Measurements from ENCODE around the gene LARP6. TPM values are rescaled to one million over a fixed set of nuclear protein-coding genes. Genes with fewer than 3 reads are reported as not detected.
A peak's percentile ranks its signal among the peaks of the same experiment; 100 is the strongest.
"Not testable (repeated sequence)": the region's sequence is repeated elsewhere in the genome, so short reads cannot be mapped to it uniquely, and the experiment has no call there.

The LARP6 gene
- total and polyA plus RNA-seq, 5 donors from 2014 or later = not detected

GRCh38 chr15:70806992-70807712 is 46.8 kb downstream of the LARP6 start:
- Mint-ChIP-seq H3K4me3 (no peak overlapping the region), H3K27ac (no peak overlapping the region), H3K27me3 (peaks cover 8% of the 10 kb centered on the region), H3K9me3 (no peaks in the 10 kb centered on the region), H3K36me3 (no peaks in the 10 kb centered on the region), H3K4me1 (peaks cover 0 to 3% (median 1%) of the 10 kb centered on the region in 4 donors)
- no peaks in the 10 kb centered on the region for H3K9me3 ChIP-seq (ENCODE audit: control insufficient read depth in 2 of 2, low read length in 2 of 2)
- ATAC-seq (ENCODE audit: low read depth in 2 of 2) (no peak), DNase-seq (no peak)
- no peak overlapping the region for H3K4me3 ChIP-seq (ENCODE audit: low read depth, low read length)
- H3K36me3 ChIP-seq (ENCODE audit: control insufficient read depth, insufficient read depth, low read length) = no peaks in the 10 kb centered on the region
- no peaks in the 10 kb centered on the region for H3K4me1 ChIP-seq (ENCODE audit: control insufficient read depth, insufficient read depth, low read length, poor library complexity, severe bottlenecking)
- no peak overlapping the region for H3K27ac ChIP-seq (ENCODE audit: insufficient read depth, low read length, poor library complexity, severe bottlenecking)
- no peaks in the 10 kb centered on the region for H3K27me3 ChIP-seq (ENCODE audit: control insufficient read depth, insufficient read depth, low read length)

GRCh38 chr15:70804388-70804787 is 49.6 kb downstream of the LARP6 start:
- H3K36me3 Mint-ChIP-seq; H3K36me3 ChIP-seq (ENCODE audit: control insufficient read depth, insufficient read depth, low read length); H3K9me3 Mint-ChIP-seq; H3K4me3 ChIP-seq (ENCODE audit: low read depth, low read length); ATAC-seq (ENCODE audit: low read depth in 2 of 2); H3K4me3 Mint-ChIP-seq; H3K4me1 Mint-ChIP-seq; H3K27me3 ChIP-seq (ENCODE audit: control insufficient read depth, insufficient read depth, low read length); H3K27ac Mint-ChIP-seq; H3K4me1 ChIP-seq (ENCODE audit: control insufficient read depth, insufficient read depth, low read length, poor library complexity, severe bottlenecking); DNase-seq; H3K9me3 ChIP-seq (ENCODE audit: control insufficient read depth in 2 of 2, low read length in 2 of 2); H3K27me3 Mint-ChIP-seq; H3K27ac ChIP-seq (ENCODE audit: insufficient read depth, low read length, poor library complexity, severe bottlenecking): not testable (repeated sequence)

DNA sequence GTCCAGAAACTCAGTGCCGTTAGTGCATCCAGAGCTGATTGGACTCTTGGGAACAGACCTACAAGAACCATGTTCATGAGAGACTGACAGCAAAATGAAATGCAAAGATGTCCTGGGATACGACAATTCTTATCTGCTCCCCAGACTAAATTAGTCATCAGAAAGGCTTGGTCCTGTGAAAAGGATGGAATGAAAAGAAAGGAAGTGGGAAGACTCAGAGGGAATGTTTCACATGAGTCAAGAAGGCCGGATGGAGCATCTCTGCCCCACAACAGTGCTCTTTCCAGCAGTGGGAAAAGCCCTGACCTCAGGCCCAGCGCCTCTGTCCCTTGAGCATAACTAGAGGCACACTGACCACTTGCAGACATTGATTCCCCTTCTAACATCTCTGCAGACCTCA is 51.3 kb downstream of the LARP6 start:
- no peak for ATAC-seq (ENCODE audit: low read depth in 2 of 2)

GRCh38 chr15:70801109-70801508 is 52.8 kb downstream of the LARP6 start:
- no peaks in the 10 kb centered on the region for H3K9me3 Mint-ChIP-seq
- Histone ChIP-seq H3K4me1 (ENCODE audit: control insufficient read depth, insufficient read depth, low read length, poor library complexity, severe bottlenecking) (no peaks in the 10 kb centered on the region), H3K27ac (ENCODE audit: insufficient read depth, low read length, poor library complexity, severe bottlenecking) (no peak overlapping the region), H3K27me3 (ENCODE audit: control insufficient read depth, insufficient read depth, low read length) (peaks cover 2% of the 10 kb centered on the region), H3K9me3 (ENCODE audit: control insufficient read depth in 2 of 2, low read length in 2 of 2) (no peaks in the 10 kb centered on the region), H3K36me3 (ENCODE audit: control insufficient read depth, insufficient read depth, low read length) (no peaks in the 10 kb centered on the region), H3K4me3 (ENCODE audit: low read depth, low read length) (no peak overlapping the region)
- no peak for DNase-seq
- no peak overlapping the region for H3K4me3 Mint-ChIP-seq
- no peak for ATAC-seq (ENCODE audit: low read depth in 2 of 2)
- no peaks in the 10 kb centered on the region for H3K27me3 Mint-ChIP-seq
- H3K27ac Mint-ChIP-seq = no peak overlapping the region
- H3K4me1 Mint-ChIP-seq = no peaks in the 10 kb centered on the region
- no peaks in the 10 kb centered on the region for H3K36me3 Mint-ChIP-seq

More for the DNA sequence above, 51.3 kb downstream of the LARP6 start:
- Histone ChIP-seq H3K36me3 (ENCODE audit: control insufficient read depth, insufficient read depth, low read length) (no peaks in the 10 kb centered on the region), H3K27me3 (ENCODE audit: control insufficient read depth, insufficient read depth, low read length) (peaks cover 2% of the 10 kb centered on the region), H3K27ac (ENCODE audit: insufficient read depth, low read length, poor library complexity, severe bottlenecking) (no peak overlapping the region), H3K9me3 (ENCODE audit: control insufficient read depth in 2 of 2, low read length in 2 of 2) (no peaks in the 10 kb centered on the region), H3K4me3 (ENCODE audit: low read depth, low read length) (no peak overlapping the region), H3K4me1 (ENCODE audit: control insufficient read depth, insufficient read depth, low read length, poor library complexity, severe bottlenecking) (no peaks in the 10 kb centered on the region)
- Mint-ChIP-seq H3K4me1 (no peaks in the 10 kb centered on the region), H3K36me3 (no peaks in the 10 kb centered on the region), H3K9me3 (no peaks in the 10 kb centered on the region), H3K4me3 (no peak overlapping the region), H3K27ac (no peak overlapping the region), H3K27me3 (no peaks in the 10 kb centered on the region)
- DNase-seq = no peak

GRCh38 chr15:70799667-70800450 is 54.1 kb downstream of the LARP6 start:
- H3K27me3 Mint-ChIP-seq = no peaks in the 10 kb centered on the region

DNA sequence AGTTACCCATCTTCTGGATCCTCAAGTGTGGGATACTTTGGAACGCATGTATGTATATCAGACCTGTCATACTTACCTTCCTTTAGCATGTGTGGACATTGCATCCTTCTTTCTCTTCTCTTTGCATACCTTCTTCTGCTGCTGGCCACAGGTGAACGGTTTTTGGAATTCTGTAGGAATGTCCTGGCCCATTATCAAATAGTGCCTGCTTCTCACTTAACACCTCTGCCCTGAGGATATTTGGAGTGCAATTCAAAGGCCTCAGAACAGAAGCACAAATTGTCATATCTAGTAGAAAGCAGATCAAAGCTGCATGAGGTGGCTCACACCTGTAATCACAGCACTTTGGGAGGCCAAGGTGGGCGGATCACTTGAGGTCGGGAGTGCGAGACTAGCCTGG is 56.5 kb downstream of the LARP6 start:
- H3K4me3 Mint-ChIP-seq = no peak overlapping the region
- Histone ChIP-seq H3K4me1 (ENCODE audit: control insufficient read depth, insufficient read depth, low read length, poor library complexity, severe bottlenecking) (no peaks in the 10 kb centered on the region), H3K4me3 (ENCODE audit: low read depth, low read length) (no peak overlapping the region), H3K36me3 (ENCODE audit: control insufficient read depth, insufficient read depth, low read length) (no peaks in the 10 kb centered on the region), H3K27ac (ENCODE audit: insufficient read depth, low read length, poor library complexity, severe bottlenecking) (no peak overlapping the region), H3K9me3 (ENCODE audit: control insufficient read depth in 2 of 2, low read length in 2 of 2) (no peaks in the 10 kb centered on the region), H3K27me3 (ENCODE audit: control insufficient read depth, insufficient read depth, low read length) (peaks cover 2% of the 10 kb centered on the region)
- peaks cover 7% of the 10 kb centered on the region for H3K27me3 Mint-ChIP-seq
- ATAC-seq (ENCODE audit: low read depth in 2 of 2) (no peak), DNase-seq (no peak)
- H3K4me1 Mint-ChIP-seq = no peaks in the 10 kb centered on the region
- H3K27ac Mint-ChIP-seq = no peak overlapping the region
- no peaks in the 10 kb centered on the region for H3K9me3 Mint-ChIP-seq
- no peaks in the 10 kb centered on the region for H3K36me3 Mint-ChIP-seq

More at GRCh38 chr15:70799667-70800450, 54.1 kb downstream of the LARP6 start:
- no peak overlapping the region for H3K4me3 ChIP-seq (ENCODE audit: low read depth, low read length)
- no peaks in the 10 kb centered on the region for H3K36me3 Mint-ChIP-seq
- no peaks in the 10 kb centered on the region for H3K4me1 ChIP-seq (ENCODE audit: control insufficient read depth, insufficient read depth, low read length, poor library complexity, severe bottlenecking)
- H3K4me3 Mint-ChIP-seq = no peak overlapping the region
- no peaks in the 10 kb centered on the region for H3K4me1 Mint-ChIP-seq
- H3K9me3 Mint-ChIP-seq = no peaks in the 10 kb centered on the region
- H3K36me3 ChIP-seq (ENCODE audit: control insufficient read depth, insufficient read depth, low read length) = no peaks in the 10 kb centered on the region
- ATAC-seq (ENCODE audit: low read depth in 2 of 2) (no peak), DNase-seq (no peak)
- no peak overlapping the region for H3K27ac Mint-ChIP-seq
- H3K27ac ChIP-seq (ENCODE audit: insufficient read depth, low read length, poor library complexity, severe bottlenecking) = no peak overlapping the region
- H3K27me3 ChIP-seq (ENCODE audit: control insufficient read depth, insufficient read depth, low read length) = peaks cover 2% of the 10 kb centered on the region
- H3K9me3 ChIP-seq (ENCODE audit: control insufficient read depth in 2 of 2, low read length in 2 of 2) = no peaks in the 10 kb centered on the region

DNA sequence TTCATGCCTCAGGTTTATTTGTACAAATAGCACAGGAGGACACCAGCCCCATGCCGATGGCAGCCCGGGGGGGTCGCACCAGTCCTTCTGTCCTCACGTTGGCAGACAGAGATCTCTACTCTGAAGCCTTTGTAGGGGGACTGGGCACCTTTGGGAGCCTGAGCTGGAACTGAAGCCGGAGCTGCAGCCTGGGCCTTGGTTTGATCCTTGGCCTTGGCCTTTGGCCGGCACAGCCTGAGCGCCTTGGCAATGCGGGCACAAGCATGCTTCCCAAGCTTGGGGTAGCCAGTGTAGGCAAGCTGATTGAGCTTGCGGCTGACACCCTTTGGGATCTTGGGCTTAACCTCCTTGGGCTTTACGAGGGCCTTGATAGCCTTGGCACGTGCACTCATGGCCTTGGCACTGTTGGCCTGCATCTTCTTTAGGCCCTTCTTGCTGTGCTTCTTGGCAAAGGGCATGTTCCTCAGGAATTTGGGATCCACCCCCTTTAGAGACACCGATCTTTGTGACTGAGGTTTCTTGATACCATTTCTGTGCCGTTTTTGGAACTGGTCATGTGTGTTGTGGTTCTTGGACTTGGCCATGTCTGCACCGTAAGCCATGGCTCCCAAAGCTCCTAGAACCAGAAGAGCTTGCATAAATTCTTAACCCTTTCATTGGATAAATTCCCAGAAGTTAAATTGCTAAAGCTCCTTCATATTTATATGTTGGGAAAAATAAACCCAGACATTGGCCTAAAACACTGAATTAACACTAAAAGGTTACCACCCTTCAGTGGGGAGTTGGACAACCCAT is 57.2 kb downstream of the LARP6 start:
- DNase-seq (no peak), ATAC-seq (ENCODE audit: low read depth in 2 of 2) (no peak)
- no peaks in the 10 kb centered on the region for H3K9me3 ChIP-seq (ENCODE audit: control insufficient read depth in 2 of 2, low read length in 2 of 2)
- no peaks in the 10 kb centered on the region for H3K36me3 Mint-ChIP-seq
- no peaks in the 10 kb centered on the region for H3K4me1 ChIP-seq (ENCODE audit: control insufficient read depth, insufficient read depth, low read length, poor library complexity, severe bottlenecking)
- H3K36me3 ChIP-seq (ENCODE audit: control insufficient read depth, insufficient read depth, low read length) = no peaks in the 10 kb centered on the region
- no peaks in the 10 kb centered on the region for H3K9me3 Mint-ChIP-seq
- H3K4me3 ChIP-seq (ENCODE audit: low read depth, low read length) = no peak overlapping the region
- H3K4me3 Mint-ChIP-seq = no peak overlapping the region
- H3K27ac Mint-ChIP-seq = peak overlapping the region in 1 of 3 donors; percentile 14
- peaks cover 7% of the 10 kb centered on the region for H3K27me3 Mint-ChIP-seq
- H3K4me1 Mint-ChIP-seq = no peaks in the 10 kb centered on the region
- no peak overlapping the region for H3K27ac ChIP-seq (ENCODE audit: insufficient read depth, low read length, poor library complexity, severe bottlenecking)
- H3K27me3 ChIP-seq (ENCODE audit: control insufficient read depth, insufficient read depth, low read length) = peaks cover 2% of the 10 kb centered on the region
